UCSD-AML1 (cell line): ENCODE results near the gene TWNK.

Experiments
- DNase-seq: peaks from one replicate; lab custom pipeline; 2025; ENCODE audit not compliant: unreplicated experiment; lab: John Stamatoyannopoulos, UW

The TWNK gene

DNA sequence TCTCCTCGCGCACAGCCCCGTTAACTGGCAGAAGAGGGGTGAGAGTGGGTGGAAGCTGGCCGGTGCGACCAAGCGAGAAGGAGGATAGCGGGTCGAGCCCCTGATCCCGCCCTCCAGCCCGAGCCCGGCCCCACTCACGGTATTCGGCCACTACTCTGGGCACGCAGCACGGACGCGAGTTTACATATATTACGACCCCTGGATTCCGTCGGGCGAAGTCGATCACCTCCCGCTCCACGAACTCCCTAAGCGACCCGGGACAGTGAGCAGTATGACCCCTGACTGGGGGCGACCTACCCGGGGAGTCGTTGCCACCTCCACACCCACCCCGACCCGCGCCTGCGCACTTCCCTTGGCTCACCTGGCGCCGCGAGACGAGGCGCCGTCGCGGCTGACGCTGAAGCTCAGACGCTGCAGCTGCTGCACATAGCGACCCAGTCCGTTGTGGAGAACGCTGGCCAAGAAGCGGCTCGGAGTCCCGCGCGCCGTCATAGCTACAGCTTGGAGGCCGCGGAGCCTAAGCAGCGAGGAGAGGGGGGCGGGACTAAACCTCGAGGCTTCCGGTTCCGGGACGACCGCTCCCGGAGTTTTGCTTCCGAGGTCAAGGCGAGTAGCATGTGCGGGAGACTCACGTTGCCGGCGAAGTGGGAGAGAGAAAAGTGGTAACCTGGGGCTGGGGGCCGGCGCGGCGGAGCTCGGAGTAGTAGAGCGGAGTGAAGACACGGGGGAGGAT is at the start of gene TWNK, which contains the start of gene MRPL43:
TWNK (plus strand) TSS at position 592 of the 733 bp plus-strand sequence. CDS start 668 bp downstream, outside the sequence.
MRPL43 (minus strand) TSS at position 546 of the 733 bp plus-strand sequence; CDS start at position 492, 54 bp downstream.
- peak; percentile 82 for DNase-seq

DNA sequence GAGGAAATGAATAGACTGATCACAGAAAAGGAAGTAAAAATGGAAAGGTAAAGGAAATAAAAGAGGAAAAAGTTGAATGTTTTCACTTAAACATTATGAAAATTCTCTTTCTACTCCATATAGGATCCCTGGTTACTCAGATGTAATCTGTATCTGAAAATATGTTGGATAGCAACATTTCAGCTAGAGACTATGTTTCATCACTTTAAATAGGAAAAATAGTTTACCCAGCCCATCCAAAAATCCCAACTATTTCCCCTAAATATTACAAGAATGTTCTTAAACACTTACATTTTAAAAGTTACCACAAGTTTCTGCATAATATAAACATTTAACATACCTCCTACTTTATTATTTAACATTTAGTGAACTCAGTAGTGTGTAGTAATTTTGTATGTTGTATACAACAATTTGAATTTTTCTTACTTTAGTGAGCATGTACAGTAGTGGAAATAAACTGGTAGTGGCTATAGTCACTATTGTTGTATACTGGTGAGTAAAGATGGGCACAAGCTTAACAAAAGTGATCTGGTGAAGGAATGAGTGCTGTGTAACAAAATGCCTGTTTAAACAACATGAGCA is 47.5 kb upstream of the TWNK start:
- DNase-seq, result no peak

DNA sequence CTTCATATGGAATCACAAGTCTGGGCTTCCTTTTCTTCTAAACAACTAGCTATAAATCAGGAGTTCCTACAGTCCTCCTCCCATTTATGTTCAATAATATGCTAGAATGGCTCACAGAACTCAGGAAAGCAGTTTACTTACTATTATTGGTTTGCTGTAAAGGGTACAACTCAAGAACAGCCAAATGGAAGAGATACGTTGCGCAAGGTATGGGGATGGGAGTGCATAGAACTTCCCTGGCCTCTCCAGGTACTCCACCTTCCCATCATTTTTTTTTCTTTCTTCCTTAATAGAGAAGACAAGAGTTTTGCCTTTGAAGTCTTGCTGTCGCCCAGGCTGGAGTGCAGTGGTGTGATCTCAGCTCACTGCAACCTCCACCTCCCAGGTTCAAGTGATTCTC is 45.1 kb upstream of the TWNK start:
- DNase-seq, result no peak

DNA sequence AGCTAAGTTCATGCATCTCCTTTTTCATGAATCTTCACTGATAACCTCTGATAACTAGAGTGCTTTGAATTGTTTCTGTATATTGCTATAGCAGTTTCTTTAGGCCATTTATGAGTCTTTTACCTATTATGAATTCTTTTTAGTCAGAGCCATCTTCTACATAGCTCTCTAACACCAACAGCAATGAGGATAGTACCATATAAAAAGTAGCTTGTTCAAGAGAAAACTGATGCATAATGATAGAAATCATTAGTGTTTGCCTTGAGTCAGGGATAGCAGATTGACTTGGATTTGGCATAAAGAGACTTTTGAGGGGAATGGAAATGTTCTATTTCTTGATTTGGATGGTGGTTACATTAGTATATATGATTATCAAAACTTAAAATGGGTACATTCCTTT is 43.8 kb upstream of the TWNK start:
- DNase-seq, result no peak

DNA sequence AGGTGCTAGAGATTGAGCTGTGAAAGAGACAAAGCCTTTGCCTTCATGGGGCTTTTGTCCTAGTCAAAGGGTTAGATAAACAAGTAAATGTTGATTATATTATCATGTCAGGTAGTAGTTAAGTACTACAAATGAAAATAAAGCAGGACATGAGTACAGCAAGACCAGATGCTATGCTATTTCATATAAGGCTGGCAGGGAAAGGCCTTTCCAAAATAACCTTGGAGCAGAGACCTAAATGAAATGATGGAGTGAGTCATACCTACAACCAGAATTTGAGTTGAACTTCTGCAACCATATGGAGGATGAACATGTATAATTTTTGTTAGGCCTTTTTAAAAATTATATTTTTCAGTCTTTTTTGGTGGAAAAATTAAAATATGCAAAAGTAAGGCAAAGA is 41.6 kb upstream of the TWNK start:
- DNase-seq, result no peak

DNA sequence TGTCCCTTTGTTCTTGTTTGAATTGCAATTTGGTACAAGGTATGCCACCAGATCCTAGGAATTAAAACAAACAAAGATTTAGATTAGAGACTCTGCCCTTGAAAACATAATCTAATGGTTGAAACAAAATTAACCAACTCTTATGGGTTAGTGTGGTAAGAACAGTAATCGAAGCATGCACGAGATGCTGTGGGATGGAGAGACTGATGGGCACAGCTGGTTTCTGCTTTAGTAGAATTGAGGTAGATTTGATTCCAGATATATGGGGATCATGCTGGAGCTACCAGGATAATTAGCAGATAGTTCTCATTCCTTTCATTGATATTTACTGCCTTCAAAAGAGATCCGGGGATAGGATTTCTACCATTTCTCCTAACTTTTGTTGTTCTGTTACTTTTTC is 38.4 kb upstream of the TWNK start:
- DNase-seq, result no peak

DNA sequence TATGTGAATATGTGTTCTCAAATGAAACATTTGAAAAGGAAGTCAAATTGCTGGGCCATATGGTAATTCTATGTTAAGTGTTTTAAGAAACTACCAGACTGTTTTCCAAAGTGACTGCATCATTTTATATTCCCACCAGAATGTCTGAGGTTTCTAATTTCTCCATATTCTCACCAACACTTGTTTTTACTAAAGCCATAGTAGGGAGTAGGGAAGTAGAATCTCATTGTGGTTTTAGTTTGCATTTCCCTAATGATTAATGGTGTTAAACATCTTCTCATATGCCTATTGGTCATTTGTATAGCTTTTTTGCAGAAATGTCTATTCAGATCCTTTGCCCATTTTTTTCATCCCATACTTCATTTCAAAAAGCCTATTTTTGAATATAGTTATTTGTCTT is 27.1 kb upstream of the TWNK start:
- no peak for DNase-seq

DNA sequence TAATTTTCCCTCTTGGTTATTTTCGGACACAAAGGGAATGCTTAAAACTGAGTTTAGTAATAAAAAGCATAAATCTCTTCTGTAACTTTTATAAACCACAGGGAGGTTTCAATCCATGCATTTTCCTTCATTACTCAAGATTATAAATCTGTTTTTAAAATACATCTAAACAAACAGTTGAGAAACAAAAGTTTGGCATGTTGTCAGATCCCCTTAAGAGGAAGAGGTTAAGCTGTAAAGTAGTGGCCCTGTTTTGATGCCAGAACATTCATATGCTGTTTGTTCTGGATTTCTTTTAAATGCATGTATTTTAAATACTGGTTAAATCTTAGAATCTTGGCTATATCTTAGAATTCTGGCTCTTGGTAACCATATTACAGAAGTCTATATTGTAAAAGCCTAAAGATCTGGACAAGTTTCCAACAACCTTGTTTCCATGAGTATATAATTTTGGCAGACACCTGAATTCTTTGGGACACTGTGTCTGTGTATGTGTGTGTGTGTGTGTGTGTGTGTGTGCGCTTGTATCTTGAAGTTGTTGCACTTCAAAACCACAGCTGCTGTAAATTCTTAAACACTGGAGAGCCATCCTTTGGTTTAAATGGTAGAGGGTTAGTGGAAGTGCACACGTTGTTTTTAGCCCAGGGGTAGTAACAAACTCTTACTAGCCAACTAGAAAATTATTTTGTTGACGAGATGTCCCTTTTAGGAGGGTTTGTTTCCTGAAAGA is 24.8 kb upstream of the TWNK start:
- DNase-seq, result no peak

DNA sequence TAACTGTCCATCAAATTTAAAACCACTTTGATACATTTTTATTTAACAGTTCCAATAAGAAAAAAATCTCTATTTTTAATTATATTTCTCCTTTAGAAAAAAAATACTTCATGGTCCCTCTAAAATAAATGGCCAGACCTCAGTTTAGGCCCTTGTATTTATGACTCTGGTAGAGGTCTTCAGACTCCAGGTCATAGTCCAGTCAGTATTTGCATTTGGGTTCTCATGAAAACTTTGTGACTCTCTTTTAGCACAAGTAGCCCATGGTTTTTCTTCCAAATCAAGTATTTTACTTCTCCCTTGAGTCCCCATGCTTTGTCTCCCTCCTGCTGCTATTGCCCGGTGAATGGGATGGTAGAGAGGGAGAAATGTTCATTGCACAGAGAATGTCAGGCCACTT is 23.5 kb upstream of the TWNK start:
- no peak for DNase-seq

DNA sequence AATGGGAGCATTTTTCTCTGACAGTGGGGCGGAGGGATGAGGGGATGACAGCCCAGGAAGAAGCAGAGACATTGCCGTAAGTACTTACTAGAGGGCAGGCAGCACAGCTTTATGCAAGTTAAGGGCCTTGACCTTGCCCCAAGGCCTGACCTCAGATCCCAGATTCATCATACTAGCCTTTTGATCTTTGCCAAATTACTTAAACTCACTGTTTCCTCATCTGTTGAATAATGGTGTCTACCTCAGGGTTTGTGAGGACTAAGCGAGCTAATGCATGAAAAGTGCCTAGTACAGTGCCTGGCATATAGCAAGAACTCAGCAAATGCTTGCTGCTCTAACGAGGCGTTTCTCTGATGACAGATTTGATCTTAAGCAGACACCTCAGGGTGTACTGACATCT is 21.5 kb upstream of the TWNK start:
- no peak for DNase-seq

DNA sequence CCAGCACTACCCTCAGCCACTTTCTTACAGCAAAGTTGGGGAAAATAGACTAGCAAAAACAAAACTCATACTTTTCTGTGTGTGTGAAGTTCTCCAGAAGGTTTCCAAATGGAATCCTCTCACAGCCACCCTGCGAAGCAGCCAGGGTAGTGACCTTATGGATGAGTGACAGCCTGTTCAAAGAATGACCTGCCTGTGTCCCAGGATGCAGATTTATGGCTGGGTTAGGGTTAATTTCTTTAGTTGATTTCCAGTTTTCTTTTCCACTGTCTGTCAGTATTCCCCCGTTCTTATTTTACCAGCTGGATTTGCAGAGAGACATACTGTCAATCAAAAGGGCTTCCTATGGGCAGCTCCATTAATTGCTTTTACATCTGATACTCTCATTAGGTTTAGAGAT is 20.5 kb upstream of the TWNK start:
- no peak for DNase-seq

DNA sequence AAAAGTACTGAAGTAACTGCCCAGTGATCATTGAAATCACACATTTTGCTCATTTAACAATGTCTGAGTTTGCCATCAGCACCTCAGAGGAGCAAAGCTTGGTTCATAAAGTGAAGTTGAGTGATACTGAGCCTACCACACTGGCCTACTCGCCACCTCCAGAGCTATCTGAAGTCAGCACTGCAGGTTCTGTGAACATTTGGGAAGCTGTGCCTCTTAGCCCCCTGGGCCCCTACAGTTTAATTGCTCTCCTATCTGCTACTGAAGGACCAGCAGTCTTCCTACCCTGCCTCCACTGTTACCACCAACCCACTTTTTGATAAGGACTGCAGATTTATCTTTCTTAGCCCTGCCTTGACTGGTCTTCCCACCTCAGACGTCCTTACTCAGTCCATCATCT is 20.0 kb upstream of the TWNK start:
- DNase-seq, result no peak

DNA sequence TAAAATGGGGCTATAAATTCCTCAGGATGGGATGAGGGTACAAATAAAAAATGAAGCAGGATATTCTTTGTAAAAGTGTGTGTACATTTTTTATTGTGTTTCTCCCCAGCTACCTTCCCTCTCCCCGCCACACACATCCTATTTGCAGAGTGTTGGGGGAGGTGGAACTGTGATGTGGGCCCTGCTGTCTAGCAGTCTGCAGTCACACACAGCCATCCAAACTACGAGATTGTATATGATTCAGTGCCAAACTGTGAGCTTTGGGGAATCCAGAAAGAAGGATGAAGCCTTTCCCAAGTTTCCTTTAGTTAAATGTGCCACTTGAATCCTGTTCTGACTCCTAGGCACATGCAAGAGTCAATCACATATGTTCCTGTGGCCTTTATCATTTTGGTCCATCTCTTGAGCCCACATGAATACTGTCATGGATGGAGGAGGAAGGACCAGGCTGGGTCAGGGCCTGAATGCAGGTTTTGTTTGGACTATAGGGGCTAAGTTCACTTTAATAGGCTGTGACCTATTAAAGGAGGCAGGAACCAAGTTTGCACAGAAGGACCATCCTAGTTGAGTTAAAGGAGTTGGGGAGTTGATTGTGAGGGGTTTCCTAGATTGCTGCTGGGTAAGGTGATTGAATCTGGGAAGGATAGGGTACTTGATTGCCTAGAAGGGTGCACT is 19.1 kb upstream of the TWNK start:
- DNase-seq, result no peak

DNA sequence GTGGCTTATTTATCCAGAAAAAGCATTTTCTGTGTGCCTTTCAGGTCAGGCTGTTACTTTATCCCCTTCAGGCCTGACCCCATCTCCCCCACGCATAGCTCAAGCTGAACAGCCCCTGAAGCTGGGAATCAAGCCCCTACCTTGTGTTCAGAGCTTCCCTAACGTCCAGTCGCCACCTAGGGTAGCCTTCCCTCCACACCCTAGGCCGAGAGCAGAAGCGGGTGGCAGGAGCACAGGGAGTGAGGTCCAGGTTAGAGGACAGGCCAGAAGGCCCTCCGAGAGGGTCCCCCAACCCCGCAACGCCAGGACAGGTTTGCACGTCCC is 18.5 kb upstream of the TWNK start:
- DNase-seq, result no peak

DNA sequence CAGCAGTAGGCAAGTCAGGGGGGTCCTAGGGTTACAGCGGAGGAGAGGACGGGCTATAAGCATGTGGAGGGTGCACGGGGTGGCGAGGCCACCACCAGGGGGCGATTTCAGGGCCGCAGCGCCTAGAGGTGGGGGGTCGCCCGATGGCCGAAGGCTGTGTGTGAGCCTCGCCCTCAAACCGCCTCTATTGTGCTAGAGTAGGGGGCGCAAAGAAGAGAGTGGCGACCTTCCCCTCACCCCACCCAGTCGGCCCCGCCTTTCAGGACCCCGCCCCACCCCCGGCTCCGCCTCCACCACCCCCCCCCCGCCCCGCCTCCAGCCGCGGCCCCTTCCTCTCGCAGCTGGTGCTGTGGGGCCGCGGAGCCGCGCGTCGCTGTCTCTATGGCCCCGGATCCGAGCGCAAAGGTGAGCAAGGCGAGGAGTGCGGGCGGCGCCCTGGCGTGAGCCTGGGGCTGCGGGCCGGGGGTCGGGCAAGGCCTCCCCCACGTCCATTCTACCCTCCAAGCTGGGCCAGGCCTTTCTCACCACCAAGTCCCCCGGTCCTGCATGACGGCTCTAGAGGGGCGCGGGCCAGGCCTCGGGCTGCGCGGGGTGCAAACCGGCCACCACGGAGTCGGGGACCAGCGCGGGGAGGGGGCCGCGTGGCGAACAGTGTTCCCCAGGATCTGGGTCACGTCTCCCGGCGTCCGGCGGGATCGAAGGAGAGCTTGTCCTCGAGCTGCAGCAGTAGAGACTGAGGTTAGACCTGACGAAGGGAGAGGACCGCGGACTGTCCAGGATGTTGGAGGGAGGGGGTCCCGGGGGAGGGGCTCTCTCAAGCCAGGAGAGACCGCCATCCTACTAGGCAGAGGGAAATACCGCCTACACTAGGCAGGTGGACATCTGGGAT is 17.9 kb upstream of the TWNK start, which contains the start of gene SEMA4G:
SEMA4G (plus strand) TSS at position 318 of the 889 bp plus-strand sequence. CDS start 3,409 bp downstream, outside the sequence.
- DNase-seq, result peak; percentile 18

DNA sequence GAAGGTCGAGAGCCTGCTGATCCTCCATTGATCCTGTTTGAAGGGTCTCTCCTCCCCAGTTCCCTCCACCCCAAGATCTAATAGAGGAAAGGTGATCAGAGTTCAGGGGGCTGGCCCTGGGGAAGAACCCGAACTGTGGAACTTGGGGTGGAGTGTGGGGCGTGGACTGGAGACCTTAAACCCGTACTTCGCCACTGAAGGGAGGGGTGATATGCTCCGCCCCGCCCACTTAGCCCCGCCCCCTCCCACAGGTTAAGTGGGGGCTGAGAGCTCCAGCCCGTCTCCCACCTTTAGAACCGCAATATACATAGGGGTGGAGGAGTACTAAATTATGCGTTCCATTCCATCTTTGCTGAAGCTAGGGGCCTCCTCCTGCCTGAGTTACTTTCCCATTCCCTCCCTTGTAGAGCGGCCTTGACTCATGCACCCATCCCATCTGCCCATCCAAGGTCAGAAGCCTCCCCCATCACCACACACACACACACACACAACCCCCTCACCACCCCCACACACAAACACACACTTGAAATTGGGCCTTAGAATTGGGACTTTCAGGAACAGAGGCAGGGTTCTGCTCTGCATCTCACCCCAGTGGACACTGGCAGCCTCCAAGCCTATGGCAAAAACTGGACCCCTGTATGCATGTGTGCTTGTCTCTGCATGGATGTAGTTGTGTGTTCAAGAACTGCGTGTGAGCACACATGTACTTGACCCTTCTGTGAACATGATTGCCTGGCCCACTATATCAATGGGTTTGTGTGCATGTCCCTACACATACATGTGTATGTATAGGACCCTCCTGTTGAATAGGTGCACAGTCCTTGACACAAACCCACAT is 17.0 kb upstream of the TWNK start:
- DNase-seq, result no peak

DNA sequence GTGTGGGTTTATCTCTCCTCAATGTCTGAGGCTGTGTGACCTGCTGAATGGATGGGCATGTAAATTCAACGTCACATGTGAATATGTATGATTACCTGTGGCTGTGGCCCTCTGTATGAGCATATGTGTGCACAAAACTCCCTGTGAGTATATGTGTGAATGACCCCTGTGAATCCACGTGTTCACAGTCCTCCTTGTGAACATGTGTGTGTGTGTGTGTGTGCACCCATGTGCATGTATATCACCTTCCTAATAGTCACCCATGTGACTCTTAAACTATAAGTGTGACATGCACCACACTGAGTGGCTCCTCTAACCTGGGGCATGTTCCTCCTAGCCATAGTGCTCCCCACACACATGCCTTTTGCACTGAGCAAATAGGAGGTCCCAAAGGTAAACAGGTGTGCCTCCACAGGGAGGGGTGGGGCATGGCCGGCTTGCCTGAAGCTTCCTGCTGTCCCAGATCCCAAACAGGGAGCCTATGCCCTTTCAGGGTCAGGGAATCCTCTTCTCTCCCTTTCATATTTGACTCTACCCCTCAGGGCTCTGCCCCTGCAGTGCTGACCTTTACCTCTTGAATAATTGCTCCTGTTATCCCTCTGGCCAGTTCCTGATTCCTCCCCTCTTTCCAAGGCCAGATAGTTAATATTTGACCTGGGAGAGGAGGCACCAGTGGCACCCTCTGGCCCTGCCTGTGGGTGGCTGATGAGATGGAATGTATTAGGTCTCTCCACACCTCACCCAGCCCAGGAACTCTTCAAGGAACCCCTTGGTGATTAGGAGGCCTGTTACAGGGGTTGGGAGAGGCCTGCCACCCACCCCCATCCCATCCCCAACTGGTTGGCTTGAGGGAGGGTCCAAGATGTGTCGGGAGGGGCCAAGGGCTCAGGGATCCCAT is 16.2 kb upstream of the TWNK start:
- no peak for DNase-seq

DNA sequence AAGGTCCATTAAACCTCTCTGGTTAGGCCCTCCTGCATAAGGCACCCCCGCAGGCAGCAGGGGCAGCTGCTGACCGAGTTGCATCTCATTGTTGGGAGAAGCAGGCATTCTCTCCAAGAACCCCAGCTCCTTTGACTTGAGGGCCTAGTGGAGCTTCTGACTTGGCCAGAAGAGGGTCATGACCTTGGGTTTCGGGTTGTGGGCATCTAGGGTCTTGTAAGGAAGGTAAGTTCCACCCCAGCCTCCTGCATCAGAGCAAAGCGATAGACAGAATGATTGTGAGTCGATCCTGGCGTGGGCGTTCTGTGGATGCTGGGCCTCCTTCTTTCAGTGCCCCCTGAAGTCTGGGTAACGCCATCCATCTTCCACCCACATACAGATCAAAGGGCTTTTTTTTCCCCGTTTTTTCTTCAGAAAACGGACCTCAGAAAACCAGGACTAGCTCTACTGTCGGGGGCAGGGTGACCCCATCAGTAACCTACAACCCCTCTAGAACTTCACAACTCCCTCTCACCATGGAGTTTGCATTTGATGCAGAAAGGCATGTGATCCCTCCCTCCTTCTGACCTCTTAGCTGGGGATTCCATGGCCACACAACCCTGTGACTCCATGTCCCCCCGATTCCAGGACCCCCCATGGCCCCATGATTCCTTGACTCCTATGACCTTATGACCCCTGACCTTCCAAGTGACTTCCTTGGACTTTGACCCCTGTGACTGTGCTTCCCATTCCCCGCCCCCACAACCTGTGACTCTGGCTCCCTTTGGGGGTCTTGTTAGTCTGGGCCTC is 15.0 kb upstream of the TWNK start:
- DNase-seq, result no peak
